SK-MEL-5 (cell line): ENCODE data around the gene CXCR2. TPM values are rescaled to one million over a fixed set of nuclear protein-coding genes. Genes with fewer than 3 reads are reported as not detected.
"Not testable (repeated sequence)": the region's sequence is repeated elsewhere in the genome, so short reads cannot be mapped to it uniquely, and the experiment has no call there.

Experiments used
- DNase-seq: peaks from one replicate; pipeline ENCODE4 v3.0.0-alpha.2; 2016; ENCODE audit warnings: low read depth, low spot score
- in situ Hi-C: cut with HindIII; loops from 2 replicates; pipeline ENCODE4 v1.10.0; 2016; ENCODE audit warnings: low sequenced_read_pairs, high pct_unique_total_duplicates, low pct_unique_long_range_greater_than_20kb
- polyA plus RNA-seq, 2 experiments: library from polyadenylated mRNA; depleted of rRNA; stranded (reverse); fragments of >200 nt; gene quantifications; 2 replicates each; pipeline ENCODE4 v1.2.3, GENCODE V29; 2015
- total RNA-seq: library from RNA; depleted of rRNA; stranded (reverse); fragments of >200 nt; shearing (Covaris generic); gene quantifications from 2 replicates; pipeline ENCODE4 v1.2.3, GENCODE V29; 2014; rRNA removed

CXCR2 gene
- not detected in 2 replicates for total RNA-seq
- 0.02 TPM in 1 of 2 replicates, not detected in the other for polyA plus RNA-seq (2015; cell fraction: cytosol; rRNA removed)
- not detected in 2 replicates for polyA plus RNA-seq (2015; cell fraction: nucleus; rRNA removed)

- in situ Hi-C loops = no loop called here
- no peak for DNase-seq
These were observed at the start of gene CXCR2 for GRCh38 chr2:218125626-218126080. CXCR2 (plus strand) TSS chr2:218126028; CDS start chr2:218134802, 8,774 bp downstream.

GRCh38 chr2:218077464-218078216 lies 48.2 kb upstream of the CXCR2 start:
- no peak for DNase-seq

GRCh38 chr2:218079943-218080913 lies 45.6 kb upstream of the CXCR2 start:
- in situ Hi-C loops = no loop called here
- no peak for DNase-seq

More at GRCh38 chr2:218077464-218078216, 48.2 kb upstream of the CXCR2 start:
- in situ Hi-C loops = no loop called here

GRCh38 chr2:218081063-218081462 lies 44.8 kb upstream of the CXCR2 start:
- no peak for DNase-seq
- in situ Hi-C loops = no loop called here

- DNase-seq = no peak
- in situ Hi-C loops = no loop called here
These were observed 44.1 kb upstream of the CXCR2 start for GRCh38 chr2:218081695-218082094.

GRCh38 chr2:218082586-218083351 lies 43.1 kb upstream of the CXCR2 start:
- in situ Hi-C loops = no loop called here
- DNase-seq = no peak

GRCh38 chr2:218083352-218083676 lies 42.5 kb upstream of the CXCR2 start:
- in situ Hi-C loops = no loop called here
- no peak for DNase-seq

GRCh38 chr2:218086478-218086877 lies 39.4 kb upstream of the CXCR2 start:
- no peak for DNase-seq
- in situ Hi-C loops = no loop called here

- in situ Hi-C loops = no loop called here
- no peak for DNase-seq
These were observed 36.6 kb upstream of the CXCR2 start for GRCh38 chr2:218089259-218089658.

GRCh38 chr2:218091746-218092145 lies 34.1 kb upstream of the CXCR2 start:
- in situ Hi-C loops = no loop called here
- no peak for DNase-seq

- in situ Hi-C loops = no loop called here
- DNase-seq = no peak
These were observed 31.9 kb upstream of the CXCR2 start for GRCh38 chr2:218093879-218094278.

- DNase-seq = no peak
- in situ Hi-C loops = no loop called here
These were observed 30.0 kb upstream of the CXCR2 start for GRCh38 chr2:218095853-218096252.

- in situ Hi-C loops = no loop called here
- DNase-seq = no peak
These were observed 27.9 kb upstream of the CXCR2 start for GRCh38 chr2:218097975-218098374.

GRCh38 chr2:218108834-218109233 lies 17.0 kb upstream of the CXCR2 start:
- in situ Hi-C loops, DNase-seq: not testable (repeated sequence)

GRCh38 chr2:218121789-218122188 lies 4.0 kb upstream of the CXCR2 start:
- in situ Hi-C loops, DNase-seq: not testable (repeated sequence)

- in situ Hi-C loops, DNase-seq: not testable (repeated sequence)
These were observed 3.5 kb upstream of the CXCR2 start for GRCh38 chr2:218122286-218122685.

- no peak for DNase-seq
- in situ Hi-C loops = no loop called here
These were observed 1.8 kb upstream of the CXCR2 start for GRCh38 chr2:218123986-218124385.

- DNase-seq = no peak
- in situ Hi-C loops = no loop called here
These were observed 733 bp upstream of the CXCR2 start for GRCh38 chr2:218125095-218125494.
